Measurements from ENCODE around the gene PRELP.

The PRELP gene

GRCh38 chr1:203463469-203464062 is 12.0 kb upstream of the PRELP start:
- TF ChIP-seq REST (IDR thresholded peaks at IDR 0.05; ENCODE audit: insufficient read depth in 1 of 2, low read depth in 2 of 2, low read length in 2 of 2) (no peak), SIN3A (IDR thresholded peaks at IDR 0.05; ENCODE audit: borderline replicate concordance, insufficient read depth, low read length) (no peak), FOXP2 (optimal IDR thresholded peaks at IDR 0.05; ENCODE audit: borderline replicate concordance, extremely low read depth, extremely low read length, insufficient read depth) (no peak), POLR2AphosphoS5 (IDR thresholded peaks at IDR 0.05; ENCODE audit: low read depth, low read length) (no peak), TAF1 (IDR thresholded peaks at IDR 0.05; ENCODE audit: borderline replicate concordance, insufficient read depth, low read length) (no peak)

- no peak for TF ChIP-seq TAF1 (IDR thresholded peaks at IDR 0.05; ENCODE audit: borderline replicate concordance, insufficient read depth, low read length)
- TF ChIP-seq POLR2AphosphoS5 (IDR thresholded peaks at IDR 0.05; ENCODE audit: low read depth, low read length), result no peak
- TF ChIP-seq FOXP2 (optimal IDR thresholded peaks at IDR 0.05; ENCODE audit: borderline replicate concordance, extremely low read depth, extremely low read length, insufficient read depth), result no peak
- TF ChIP-seq REST (IDR thresholded peaks at IDR 0.05; ENCODE audit: insufficient read depth in 1 of 2, low read depth in 2 of 2, low read length in 2 of 2), result no peak
- TF ChIP-seq SIN3A (IDR thresholded peaks at IDR 0.05; ENCODE audit: borderline replicate concordance, insufficient read depth, low read length), result no peak
Observed at GRCh38 chr1:203464226-203464625, 11.4 kb upstream of the PRELP start.

- no peak for TF ChIP-seq REST (IDR thresholded peaks at IDR 0.05; ENCODE audit: insufficient read depth in 1 of 2, low read depth in 2 of 2, low read length in 2 of 2)
- TF ChIP-seq FOXP2 (optimal IDR thresholded peaks at IDR 0.05; ENCODE audit: borderline replicate concordance, extremely low read depth, extremely low read length, insufficient read depth), result no peak
- TF ChIP-seq POLR2AphosphoS5 (IDR thresholded peaks at IDR 0.05; ENCODE audit: low read depth, low read length), result no peak
- no peak for TF ChIP-seq TAF1 (IDR thresholded peaks at IDR 0.05; ENCODE audit: borderline replicate concordance, insufficient read depth, low read length)
- no peak for TF ChIP-seq SIN3A (IDR thresholded peaks at IDR 0.05; ENCODE audit: borderline replicate concordance, insufficient read depth, low read length)
Observed at GRCh38 chr1:203464743-203465142, 10.9 kb upstream of the PRELP start.

GRCh38 chr1:203465146-203465798 is 10.3 kb upstream of the PRELP start:
- TF ChIP-seq SIN3A (IDR thresholded peaks at IDR 0.05; ENCODE audit: borderline replicate concordance, insufficient read depth, low read length), result no peak
- TF ChIP-seq REST (IDR thresholded peaks at IDR 0.05; ENCODE audit: insufficient read depth in 1 of 2, low read depth in 2 of 2, low read length in 2 of 2), result no peak
- TF ChIP-seq POLR2AphosphoS5 (IDR thresholded peaks at IDR 0.05; ENCODE audit: low read depth, low read length), result no peak
- TF ChIP-seq FOXP2 (optimal IDR thresholded peaks at IDR 0.05; ENCODE audit: borderline replicate concordance, extremely low read depth, extremely low read length, insufficient read depth), result no peak
- TF ChIP-seq TAF1 (IDR thresholded peaks at IDR 0.05; ENCODE audit: borderline replicate concordance, insufficient read depth, low read length), result no peak
